HepG2 (cell line): ENCODE data around the gene GRB10. TPM values are rescaled to one million over a fixed set of nuclear protein-coding genes. Genes with fewer than 3 reads are reported as not detected.
A peak's percentile ranks its signal among the peaks of the same experiment; 100 is the strongest.

Experiments used
- CC2D1A ChIP-seq: sonication (generic); formaldehyde crosslinking; IDR thresholded peaks from 2 replicates; pipeline ENCODE4 v1.8.1; 2023; ENCODE audit warnings: mild to moderate bottlenecking, missing genetic modification reagents
- MAFF ChIP-seq: IDR thresholded peaks from 2 replicates; pipeline ENCODE4 v1.6.1; 2011; ENCODE audit warnings: low read depth, low read length, improper control_type of control experiment
- MXD1 ChIP-seq: sonication (generic); formaldehyde crosslinking; IDR thresholded peaks from 2 replicates; pipeline ENCODE4 v1.4.0; 2020; ENCODE audit warnings: mild to moderate bottlenecking, missing genetic modification reagents
- NFKB2 ChIP-seq: sonication (generic); formaldehyde crosslinking; IDR thresholded peaks from 2 replicates; pipeline ENCODE4 v1.4.0; 2020; ENCODE audit warnings: missing genetic modification reagents, borderline replicate concordance
- NONO ChIP-seq, 2 experiments: fragments of 450-650 bp in 1 of 2; sonication (generic) in 1 of 2; formaldehyde crosslinking in 1 of 2; IDR thresholded peaks in 1 of 2; conservative IDR thresholded peaks in 1 of 2; 2 replicates each; pipeline versions ENCODE4 v1.6.1 to v1.8.0; 2017 to 2022; ENCODE audit warnings: mild to moderate bottlenecking in 1 of 2, missing genetic modification reagents in 1 of 2, moderate library complexity in 1 of 2
- PHF5A ChIP-seq: IDR thresholded peaks from one replicate; pipeline ENCODE4 v1.6.1; 2018; ENCODE audit warnings: low read depth, missing genetic modification reagents; ENCODE audit not compliant: unreplicated experiment
- PRDM4 ChIP-seq: sonication (generic); formaldehyde crosslinking; IDR thresholded peaks from 2 replicates; pipeline ENCODE4 v1.9.0; 2021; ENCODE audit warnings: missing genetic modification reagents, borderline replicate concordance
- SP5 ChIP-seq: IDR thresholded peaks from 2 replicates; pipeline ENCODE4 v1.6.1; 2016; ENCODE audit warnings: low read depth, borderline replicate concordance
- TOPORS ChIP-seq: sonication (generic); formaldehyde crosslinking; IDR thresholded peaks from 2 replicates; pipeline ENCODE4 v1.8.0; 2023; ENCODE audit warnings: mild to moderate bottlenecking, missing genetic modification reagents
- TRIM24 ChIP-seq: sonication (generic); formaldehyde crosslinking; IDR thresholded peaks from 2 replicates; pipeline ENCODE4 v1.8.0; 2022; ENCODE audit warnings: mild to moderate bottlenecking, missing genetic modification reagents
- YY1 ChIP-seq: IDR thresholded peaks from 2 replicates; pipeline ENCODE4 v1.6.1; 2011; ENCODE audit warnings: low read length, low read depth, moderate library complexity, mild to moderate bottlenecking; ENCODE audit not compliant: insufficient read depth, insufficient replicate concordance
- ZNF124 ChIP-seq: sonication (generic); formaldehyde crosslinking; IDR thresholded peaks from 2 replicates; pipeline ENCODE4 v1.4.0; 2020; ENCODE audit warnings: missing genetic modification reagents
- ZNF318 ChIP-seq: sonication (generic); formaldehyde crosslinking; IDR thresholded peaks from 2 replicates; pipeline ENCODE4 v1.4.0; 2020; ENCODE audit warnings: mild to moderate bottlenecking, missing genetic modification reagents
- ZNF33A ChIP-seq: sonication (generic); formaldehyde crosslinking; IDR thresholded peaks from 2 replicates; pipeline ENCODE4 v1.5.1; 2020; ENCODE audit warnings: missing genetic modification reagents, mild to moderate bottlenecking, moderate library complexity, borderline replicate concordance
- ZNF546 ChIP-seq: sonication (generic); formaldehyde crosslinking; conservative IDR thresholded peaks from 2 replicates; pipeline ENCODE4 v1.8.1; 2023; ENCODE audit warnings: mild to moderate bottlenecking, missing genetic modification reagents
- ZNF558 ChIP-seq: sonication (generic); formaldehyde crosslinking; IDR thresholded peaks from 2 replicates; pipeline ENCODE4 v1.9.0; 2022; ENCODE audit warnings: mild to moderate bottlenecking, missing genetic modification reagents, borderline replicate concordance
- ZNF615 ChIP-seq: sonication (generic); formaldehyde crosslinking; IDR thresholded peaks from 2 replicates; pipeline ENCODE4 v1.5.0; 2020; ENCODE audit warnings: mild to moderate bottlenecking, missing genetic modification reagents, borderline replicate concordance
- ZNF720 ChIP-seq: sonication (generic); formaldehyde crosslinking; IDR thresholded peaks from 2 replicates; pipeline ENCODE4 v1.4.0; 2020; ENCODE audit warnings: missing genetic modification reagents
- polyA plus RNA-seq, 8 experiments: library from polyadenylated mRNA; depleted of rRNA in 3 of 8; stranded (reverse) in 7 of 8; unstranded in 1 of 8; fragments of >200 nt; fragmentation: Illumina TruSeq in 4 of 8; extraction: Trizol in 4 of 8; gene quantifications; 2 replicates each; pipeline versions ENCODE4 v1.2.1 to v1.2.3, GENCODE V29; 2011 to 2016; ENCODE audit warnings: low read depth in 4 of 8, missing spikeins in 1 of 8, mixed read lengths in 1 of 8; ENCODE audit not compliant: insufficient read depth in 1 of 8
- total RNA-seq, 5 experiments: library from RNA; depleted of rRNA; stranded (reverse); fragments of >200 nt; fragmentation: Illumina TruSeq; extraction: Trizol; gene quantifications; 2 replicates each; pipeline ENCODE4 v1.2.3, GENCODE V29; 2016; ENCODE audit warnings: low read depth in 1 of 5

The GRB10 gene
- total and polyA plus RNA-seq, 2 of the 13 experiments (the other 11 are each of a cell fraction or from before 2014, with no cell fraction given) = 4.0 to 6.8 TPM

DNA sequence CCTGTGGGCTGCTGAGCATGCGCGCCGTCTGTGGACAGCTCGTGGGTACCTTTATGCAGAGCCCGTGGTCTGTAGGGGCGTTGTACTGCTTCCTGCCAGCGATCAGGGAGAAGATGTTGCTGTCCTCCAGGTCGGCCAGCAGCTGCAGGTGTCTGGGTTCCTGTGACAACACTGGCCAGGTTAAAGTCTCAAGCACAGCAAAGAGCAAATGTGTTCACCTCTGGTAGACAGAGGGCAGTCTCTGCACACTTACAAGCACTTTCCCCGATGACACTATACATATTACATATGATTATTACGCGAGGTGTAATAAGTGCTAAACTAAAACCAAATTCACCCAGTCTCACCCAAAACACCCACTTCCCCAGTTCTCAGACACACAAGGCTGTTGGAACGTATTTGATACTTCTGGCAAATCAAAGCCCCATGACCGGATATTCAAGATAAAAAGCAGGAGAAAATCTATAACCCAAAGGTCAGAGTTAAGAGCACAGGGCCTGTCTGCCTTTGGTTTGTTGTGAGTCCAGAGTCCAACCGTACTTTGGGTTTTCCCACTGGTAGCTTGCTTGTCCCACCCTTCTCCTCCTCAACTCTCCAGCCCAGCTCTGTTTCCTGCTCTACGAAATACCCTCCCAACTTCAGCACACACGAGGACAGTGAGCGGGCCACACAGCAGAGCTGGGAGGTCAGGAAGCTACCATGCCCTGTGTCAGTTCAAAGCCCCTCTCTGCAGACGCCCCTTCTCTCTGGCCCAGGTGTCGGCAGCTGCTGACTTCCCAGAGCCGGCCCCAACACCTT, 167.8 kb downstream of the GRB10 start (continued):
- no peak for TF ChIP-seq MXD1
- no peak for TF ChIP-seq YY1
- TF ChIP-seq ZNF124 = no peak
- no peak for TF ChIP-seq ZNF546 (CRISPR knock-in tag)
- no peak for TF ChIP-seq TRIM24 (CRISPR knock-in tag)
- no peak for TF ChIP-seq SP5
- no peak for TF ChIP-seq PRDM4 (CRISPR knock-in tag)
- no peak for TF ChIP-seq ZNF615 (CRISPR knock-in tag)
- TF ChIP-seq ZNF558 (CRISPR knock-in tag) = no peak
- no peak for TF ChIP-seq ZNF720
- peak; percentile 24 for TF ChIP-seq PHF5A (CRISPR knock-in tag)
- TF ChIP-seq MAFF = no peak
- TF ChIP-seq ZNF33A (CRISPR knock-in tag) = no peak
- no peak for TF ChIP-seq ZNF318
- no peak for TF ChIP-seq NFKB2 (CRISPR knock-in tag)
- no peak for TF ChIP-seq CC2D1A
- TF ChIP-seq NONO (IDR thresholded peaks at IDR 0.05) = no peak
- TF ChIP-seq NONO (CRISPR knock-in tag; conservative IDR thresholded peaks at IDR 0.05) = no peak; the same call in 1 of the 2 replicates
- no peak for TF ChIP-seq TOPORS (CRISPR knock-in tag)
